Frontal cortex (tissue), 4 donors: Measurements from ENCODE around the gene COX6A2. TPM values are rescaled to one million over a fixed set of nuclear protein-coding genes. Genes with fewer than 3 reads are reported as not detected.
"Not testable (repeated sequence)": the region's sequence is repeated elsewhere in the genome, so short reads cannot be mapped to it uniquely, and the experiment has no call there.

Experiments
- DNase-seq, 2 donors: peaks; one replicate each; pipeline ENCODE4 v3.0.0; 2012; ENCODE audit warnings: low spot score in 2 of 2
- FAIRE-seq: peaks from 2 replicates; lab custom pipeline; 2012; peaks lifted over from hg19 to GRCh38; lab: Jason Lieb, UNC
- total RNA-seq: library from RNA; depleted of rRNA; stranded (reverse); fragments of >200 nt; gene quantifications from one replicate; pipeline ENCODE4 v1.2.3, GENCODE V29; 2014
- donor health status: control.
- donor health status: control.
- donor health status: control.

COX6A2 gene
- total RNA-seq, 1 donor from 2014 or later: not detected

- no peak for DNase-seq
- FAIRE-seq: no peak
Observed at GRCh38 chr16:31439519-31439918, 11.4 kb upstream of the COX6A2 start.

GRCh38 chr16:31439023-31439422 is 10.9 kb upstream of the COX6A2 start:
- not testable (repeated sequence) for FAIRE-seq, DNase-seq

GRCh38 chr16:31438414-31438813 is 10.3 kb upstream of the COX6A2 start:
- DNase-seq (no peak), FAIRE-seq (no peak)

GRCh38 chr16:31436221-31437045 is 8.3 kb upstream of the COX6A2 start:
- no peak for DNase-seq
- FAIRE-seq: no peak

GRCh38 chr16:31435341-31436220 is 7.4 kb upstream of the COX6A2 start:
- no peak for FAIRE-seq

GRCh38 chr16:31430380-31431052 is 2.4 kb upstream of the COX6A2 start:
- DNase-seq (no peak), FAIRE-seq (no peak)

More at GRCh38 chr16:31435341-31436220, 7.4 kb upstream of the COX6A2 start:
- no peak for DNase-seq

GRCh38 chr16:31429796-31430195 is 1.6 kb upstream of the COX6A2 start:
- DNase-seq (no peak), FAIRE-seq (no peak)

- DNase-seq: no peak
Observed at GRCh38 chr16:31429314-31429713, 1.2 kb upstream of the COX6A2 start.

GRCh38 chr16:31428638-31429247 is 583 bp upstream of the COX6A2 start:
- FAIRE-seq (no peak), DNase-seq (no peak)

More at GRCh38 chr16:31429314-31429713, 1.2 kb upstream of the COX6A2 start:
- FAIRE-seq: no peak

GRCh38 chr16:31427441-31428278 is 500 bp downstream of the COX6A2 start:
- peak; percentile 84 to 86 for DNase-seq
- FAIRE-seq: no peak

- DNase-seq (no peak), FAIRE-seq (no peak)
Observed at GRCh38 chr16:31423801-31424200, 4.4 kb downstream of the COX6A2 start.

GRCh38 chr16:31423241-31423640 is 4.9 kb downstream of the COX6A2 start:
- no peak for FAIRE-seq
- DNase-seq: no peak

- FAIRE-seq: no peak
Observed at GRCh38 chr16:31421587-31421986, 6.6 kb downstream of the COX6A2 start.

GRCh38 chr16:31420037-31420436 is 8.1 kb downstream of the COX6A2 start:
- FAIRE-seq (no peak), DNase-seq (no peak)

More at GRCh38 chr16:31421587-31421986, 6.6 kb downstream of the COX6A2 start:
- DNase-seq: no peak

- DNase-seq (no peak), FAIRE-seq (no peak)
Observed at GRCh38 chr16:31417916-31418315, 10.2 kb downstream of the COX6A2 start.

- not testable (repeated sequence) for DNase-seq, FAIRE-seq
Observed at GRCh38 chr16:31417036-31417435, 11.1 kb downstream of the COX6A2 start.

GRCh38 chr16:31416371-31416770 is 11.8 kb downstream of the COX6A2 start:
- no peak for FAIRE-seq
- DNase-seq: no peak

- no peak for FAIRE-seq
- no peak for DNase-seq
Observed at GRCh38 chr16:31414706-31415105, 13.5 kb downstream of the COX6A2 start.

- no peak for FAIRE-seq
- DNase-seq: no peak
Observed at GRCh38 chr16:31413943-31414342, 14.2 kb downstream of the COX6A2 start.
